HepG2 (cell line): ENCODE results near the gene PCBP1. TPM values are rescaled to one million over a fixed set of nuclear protein-coding genes. Genes with fewer than 3 reads are reported as not detected.
"Not testable (repeated sequence)": the region's sequence is repeated elsewhere in the genome, so short reads cannot be mapped to it uniquely, and the experiment has no call there.

ENCODE experiments used
- ATAC-seq: fragments of 200-7000 bp; cut with Tn5 transposase; 3 replicates; pipeline ENCODE4 v1.9.1; 2020; ENCODE audit warnings: mild to moderate bottlenecking, moderate library complexity
- BruUV-seq: library from RNA; stranded (reverse); fragments of 400-500 nt; replicated peaks from 2 replicates; lab custom pipeline; 2021; lab: Mats Ljungman, UMichigan
- CTCF ChIA-PET: fragments of 300-600 bp; formaldehyde crosslinking; extraction: SDS; loops from one replicate; lab custom pipeline; 2021; ENCODE audit warnings: low total read pairs, inconsistent platforms, low intra/inter-chr PET ratio; lab: Yijun Ruan, JAX
- POLR2A ChIA-PET: fragments of 350-600 bp; sonication (Branson Sonifier 250); formaldehyde crosslinking; loops from one replicate; lab custom pipeline; 2020; ENCODE audit warnings: antibody characterized with exemption, inconsistent platforms; lab: Yijun Ruan, JAX
- DNase-seq: peaks from one replicate; pipeline ENCODE4 v3.0.0-alpha.2; 2015; ENCODE audit warnings: low spot score
- FAIRE-seq: peaks from 3 replicates; lab custom pipeline; 2011; peaks lifted over from hg19 to GRCh38; lab: Jason Lieb, UNC
- H2AFZ ChIP-seq: one replicate; pipeline ENCODE4 v1.6.1; 2011; ENCODE audit warnings: low read length, inconsistent platforms
- H3K27ac ChIP-seq: fragments of 300-600 bp; 3 replicates; pipeline ENCODE4 v1.8.0; 2011; ENCODE audit warnings: mixed run types, mild to moderate bottlenecking, mixed read lengths, low read length, inconsistent platforms; ENCODE audit not compliant: insufficient read depth; ENCODE audit errors: extremely low read length
- H3K27me3 ChIP-seq, 2 experiments: fragments of 200-600 bp in 1 of 2; 2 replicates in 1 of 2; 3 replicates in 1 of 2; pipeline versions ENCODE4 v1.6.0 to v1.8.0; 2011; ENCODE audit warnings: low read length in 2 of 2, mild to moderate bottlenecking in 2 of 2, moderate library complexity in 2 of 2, inconsistent platforms in 1 of 2; ENCODE audit not compliant: insufficient read depth in 2 of 2, control insufficient read depth in 1 of 2
- H3K36me3 ChIP-seq, 2 experiments: fragments of 200-600 bp in 1 of 2; replicated peaks in 1 of 2; 2 replicates in 1 of 2; 3 replicates in 1 of 2; pipeline versions ENCODE4 v1.5.1 to v1.8.0; 2011; ENCODE audit warnings: low read length in 2 of 2, inconsistent platforms in 1 of 2; ENCODE audit not compliant: insufficient read depth in 2 of 2, control insufficient read depth in 1 of 2
- H3K4me1 ChIP-seq: 2 replicates; pipeline ENCODE4 v1.5.1; 2012; ENCODE audit warnings: low read length, inconsistent platforms; ENCODE audit not compliant: insufficient read depth
- H3K4me2 ChIP-seq: 2 replicates; pipeline ENCODE4 v1.6.0; 2011; ENCODE audit warnings: low read depth, low read length, inconsistent platforms
- H3K4me3 ChIP-seq, 3 experiments: fragments of 200-600 bp in 1 of 3; sonication (generic), shearing (Covaris generic) in 1 of 3; replicated peaks in 1 of 3; 2 replicates each; pipeline ENCODE4 v1.5.1; 2011 to 2016; ENCODE audit warnings: low read length in 3 of 3, inconsistent platforms in 2 of 3, low read depth in 2 of 3, mild to moderate bottlenecking in 2 of 3, control low read depth in 1 of 3, mixed read lengths in 1 of 3; ENCODE audit not compliant: insufficient read depth in 1 of 3
- H3K79me2 ChIP-seq: one replicate; pipeline ENCODE4 v1.6.1; 2011; ENCODE audit warnings: low read length, inconsistent platforms; ENCODE audit not compliant: insufficient read depth
- H3K9ac ChIP-seq: 2 replicates; pipeline ENCODE4 v1.6.0; 2011; ENCODE audit warnings: mild to moderate bottlenecking, low read depth, low read length, inconsistent platforms; ENCODE audit not compliant: insufficient read depth
- H3K9me3 ChIP-seq: 2 replicates; pipeline ENCODE4 v1.5.1; 2012; ENCODE audit warnings: mild to moderate bottlenecking, low read length
- H4K20me1 ChIP-seq: 2 replicates; pipeline ENCODE4 v1.6.0; 2011; ENCODE audit warnings: inconsistent platforms, mild to moderate bottlenecking, low read length, moderate library complexity; ENCODE audit not compliant: insufficient read depth
- MAFF ChIP-seq: IDR thresholded peaks from 2 replicates; pipeline ENCODE4 v1.6.1; 2011; ENCODE audit warnings: low read depth, low read length, improper control_type of control experiment
- MAX ChIP-seq: IDR thresholded peaks from 2 replicates; pipeline ENCODE4 v1.6.1; 2012; ENCODE audit warnings: inconsistent platforms
- RERE ChIP-seq: IDR thresholded peaks from 2 replicates; pipeline ENCODE4 v1.6.1; 2016; ENCODE audit warnings: low read depth, missing genetic modification reagents, missing compliant biosample characterization
- ZNF670 ChIP-seq: sonication (generic); formaldehyde crosslinking; IDR thresholded peaks from 2 replicates; pipeline ENCODE4 v1.8.0; 2022; ENCODE audit warnings: mild to moderate bottlenecking, missing genetic modification reagents, borderline replicate concordance
- WGBS: methylation state at CpG from one replicate; pipeline ENCODE4 v1.1.6; 2017; ENCODE audit warnings: low lambda C conversion rate; 5-methylcytosine and 5-hydroxymethylcytosine counted together
- in situ Hi-C: cut with HindIII; loops from 2 replicates; pipeline ENCODE4 v1.10.0; 2017; ENCODE audit warnings: low pct_unique_long_range_greater_than_20kb; ENCODE audit not compliant: extremely low pct_ligation_motif_present
- intact Hi-C: fragments of 100-400 bp; cut with micrococcal nuclease; formaldehyde crosslinking; loops from one replicate; pipeline ENCODE4 v1.10.0; 2022; ENCODE audit not compliant: unreplicated experiment
- polyA plus RNA-seq, 8 experiments: library from polyadenylated mRNA; depleted of rRNA in 3 of 8; stranded (reverse) in 7 of 8; unstranded in 1 of 8; fragments of >200 nt; fragmentation: Illumina TruSeq in 4 of 8; extraction: Trizol in 4 of 8; gene quantifications; 2 replicates each; pipeline versions ENCODE4 v1.2.1 to v1.2.3, GENCODE V29; 2011 to 2016; ENCODE audit warnings: low read depth in 4 of 8, missing spikeins in 1 of 8, mixed read lengths in 1 of 8; ENCODE audit not compliant: insufficient read depth in 1 of 8
- total RNA-seq, 5 experiments: library from RNA; depleted of rRNA; stranded (reverse); fragments of >200 nt; fragmentation: Illumina TruSeq; extraction: Trizol; gene quantifications; 2 replicates each; pipeline ENCODE4 v1.2.3, GENCODE V29; 2016; ENCODE audit warnings: low read depth in 1 of 5

PCBP1 gene
- total and polyA plus RNA-seq, 2 of the 13 experiments (the other 11 are each of a cell fraction or from before 2014, with no cell fraction given) = 32.0 to 137 TPM

GRCh38 chr2:70050631-70051425 is 36.4 kb upstream of the PCBP1 start (continued):
- TF ChIP-seq RERE = 0 out of 2 replicates have a peak, but pooled peaks have one; percentile 16
- TF ChIP-seq MAX = peak; percentile 57; the same call in 1 of the 2 replicates
- no peak for TF ChIP-seq ZNF670 (CRISPR knock-in tag)
- peak; percentile 16; the same call in 1 of the 2 replicates for TF ChIP-seq MAFF

GRCh38 chr2:70055259-70055658 is 32.0 kb upstream of the PCBP1 start:
- WGBS = 96% methylated on average over 4 of the region's 4 CpGs
- H3K4me2 ChIP-seq, DNase-seq, H3K27ac ChIP-seq, H3K4me3 ChIP-seq, H2AFZ ChIP-seq, H3K27me3 ChIP-seq, H3K9me3 ChIP-seq, H4K20me1 ChIP-seq, intact Hi-C loops, BruUV-seq, in situ Hi-C loops, H3K79me2 ChIP-seq, CTCF ChIA-PET, H3K9ac ChIP-seq, ATAC-seq, POLR2A ChIA-PET, FAIRE-seq: not testable (repeated sequence)
- Histone ChIP-seq H3K36me3 (peaks cover 12 to 50% of the 10 kb centered on the region in 2 experiments), H3K4me1 (peaks cover 16% of the 10 kb centered on the region)
